ENCODE measurements around the gene C12orf60. TPM values are rescaled to one million over a fixed set of nuclear protein-coding genes. Genes with fewer than 3 reads are reported as not detected.

The C12orf60 gene
- total RNA-seq, 2 experiments from 2014 or later = 1.3 to 1.6 TPM

DNA sequence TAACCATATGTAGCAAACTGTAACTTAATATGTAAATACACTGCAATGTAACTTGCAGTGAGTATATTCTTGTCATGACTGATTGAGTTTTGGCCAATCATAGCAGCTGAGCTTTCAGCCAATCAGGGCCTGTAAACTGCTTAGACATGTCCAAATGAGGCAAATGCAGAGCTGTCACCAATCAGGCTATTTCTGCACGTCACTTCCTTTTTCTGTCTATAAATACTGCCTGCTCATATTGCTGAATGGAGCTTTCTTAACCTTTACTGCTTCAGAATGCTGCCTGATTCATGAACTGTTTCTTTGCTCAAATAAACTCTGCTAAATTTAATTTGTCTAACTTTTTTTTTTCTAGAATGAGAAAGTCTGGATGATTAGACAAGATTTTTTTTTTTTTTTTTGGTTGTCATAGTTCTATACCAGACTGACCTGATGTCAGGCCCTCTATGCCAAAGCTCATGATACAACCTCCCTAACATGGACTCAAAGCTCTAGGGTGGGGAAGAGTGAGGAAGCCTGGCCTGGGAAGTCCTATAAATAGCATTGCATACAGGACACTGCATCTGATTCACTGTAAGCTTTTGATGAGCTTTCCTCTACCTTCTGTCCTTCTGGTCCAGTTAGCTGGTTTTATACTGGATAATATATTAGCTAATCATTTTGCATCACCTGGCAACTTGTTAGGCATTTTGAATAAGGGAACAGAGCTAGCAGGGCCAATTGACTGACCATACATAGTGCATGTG is 70.1 kb downstream of the C12orf60 start:
- Mint-ChIP-seq H3K4me3 (no peak overlapping the region), H3K27me3 (no peaks in the 10 kb centered on the region), H3K9me3 (no peaks in the 10 kb centered on the region), H3K4me1 (peaks cover 3% of the 10 kb centered on the region), H3K27ac (no peak overlapping the region), H3K36me3 (peaks cover 2% of the 10 kb centered on the region)
- DNase-seq = no peak
- POLR2A ChIA-PET = no interaction called here
- no peak for ATAC-seq (ENCODE audit: low read depth)

Other genes with a start within 250 kb of the C12orf60 start
- 1 to 10 TPM in 1 of 2 experiments, not detected in 1; 1.1 TPM for gene PLBD1, start 235.8 kb upstream of the C12orf60 start, total RNA-seq
- not detected for gene GUCY2C, start 107.1 kb upstream of the C12orf60 start, total RNA-seq
- gene WBP11, start 192 bp upstream of the C12orf60 start, total RNA-seq = 10 to 100 TPM; 90.9 to 98.0 TPM
- gene SMCO3, start 10.5 kb downstream of the C12orf60 start, total RNA-seq = not detected
- gene ART4, start 39.9 kb downstream of the C12orf60 start, total RNA-seq = not detected
- under 1 TPM; 0.44 to 0.60 TPM for gene MGP, start 82.2 kb downstream of the C12orf60 start, total RNA-seq
- gene ERP27, start 134.9 kb downstream of the C12orf60 start, total RNA-seq = 10 to 100 TPM; 10.1 to 11.8 TPM
- 1,000 to 10,000 TPM; 1,212 to 1,244 TPM for gene ARHGDIB, start 157.9 kb downstream of the C12orf60 start, total RNA-seq
- gene PDE6H, start 169.4 kb downstream of the C12orf60 start, total RNA-seq = not detected

All from activated naive CD8-positive, alpha-beta T cell treated with anti-CD3 and anti-CD28 coated beads, Interleukin-2, amount 10 ng/mL, durations not matched to agents 7 days and 5 days (primary cell).